NT2/D1 (cell line): ENCODE data around the gene PSME1.

ENCODE experiments used
- YY1 ChIP-seq: IDR thresholded peaks from 2 replicates; pipeline ENCODE4 v1.6.1; 2011; ENCODE audit not compliant: insufficient read length, insufficient read depth
- ZNF274 ChIP-seq: IDR thresholded peaks from 2 replicates; pipeline ENCODE4 v1.6.1; 2011; ENCODE audit warnings: mild to moderate bottlenecking, low read depth, low read length

- TF ChIP-seq YY1 (no peak), ZNF274 (no peak)
These were observed 9.9 kb downstream of the PSME1 start for GRCh38 chr14:24145690-24146452.
